GM21723 (cell line): ENCODE measurements around the gene APLF.
"Not testable (repeated sequence)": the region's sequence is repeated elsewhere in the genome, so short reads cannot be mapped to it uniquely, and the experiment has no call there.

Experiments
- ATAC-seq: cut with Tn5 transposase; IDR thresholded peaks from one replicate; pipeline ENCODE4 v1.9.1; 2021; ENCODE audit warnings: mild to moderate bottlenecking, moderate library complexity; ENCODE audit not compliant: unreplicated experiment

Gene APLF

DNA sequence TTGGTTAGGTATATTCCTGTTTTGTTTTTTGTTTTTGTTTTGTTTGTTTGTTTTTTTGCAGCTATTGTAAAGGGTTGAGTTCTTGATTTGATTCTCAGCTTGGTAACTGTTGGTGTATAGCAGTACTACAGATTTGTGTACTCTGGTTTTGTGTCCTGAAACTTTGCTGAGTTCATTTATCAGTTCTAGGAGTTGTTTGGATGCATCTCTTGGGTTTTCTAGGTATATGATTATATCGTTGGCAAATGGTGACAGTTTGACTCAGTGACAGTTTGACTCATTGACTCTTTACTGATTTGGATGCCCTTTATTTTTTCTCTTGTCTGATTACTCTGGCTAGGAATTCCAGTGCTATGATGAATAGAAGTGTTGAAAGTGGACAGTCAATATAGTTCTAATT is 53.7 kb downstream of the APLF start:
- ATAC-seq, result no peak

DNA sequence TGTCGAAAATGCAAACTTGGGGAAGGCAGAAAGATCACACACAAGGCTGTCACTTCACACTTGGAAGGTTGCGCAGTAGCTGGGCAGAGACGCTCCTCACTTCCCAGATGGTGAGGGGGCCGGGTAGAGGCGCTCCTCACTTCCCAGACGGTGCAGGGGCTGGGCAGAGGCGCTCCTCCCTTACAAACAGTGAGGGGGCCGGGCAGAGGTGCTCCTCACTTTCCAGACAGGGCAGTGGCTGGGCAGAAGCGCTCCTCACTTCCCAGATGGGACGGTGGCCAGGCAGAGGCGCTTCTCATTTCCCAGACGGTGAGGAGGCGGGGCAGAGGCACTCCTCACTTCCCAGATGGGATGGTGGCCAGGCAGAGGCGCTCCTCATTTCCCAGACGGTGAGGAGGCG is 59.6 kb downstream of the APLF start:
- ATAC-seq, result not testable (repeated sequence)

DNA sequence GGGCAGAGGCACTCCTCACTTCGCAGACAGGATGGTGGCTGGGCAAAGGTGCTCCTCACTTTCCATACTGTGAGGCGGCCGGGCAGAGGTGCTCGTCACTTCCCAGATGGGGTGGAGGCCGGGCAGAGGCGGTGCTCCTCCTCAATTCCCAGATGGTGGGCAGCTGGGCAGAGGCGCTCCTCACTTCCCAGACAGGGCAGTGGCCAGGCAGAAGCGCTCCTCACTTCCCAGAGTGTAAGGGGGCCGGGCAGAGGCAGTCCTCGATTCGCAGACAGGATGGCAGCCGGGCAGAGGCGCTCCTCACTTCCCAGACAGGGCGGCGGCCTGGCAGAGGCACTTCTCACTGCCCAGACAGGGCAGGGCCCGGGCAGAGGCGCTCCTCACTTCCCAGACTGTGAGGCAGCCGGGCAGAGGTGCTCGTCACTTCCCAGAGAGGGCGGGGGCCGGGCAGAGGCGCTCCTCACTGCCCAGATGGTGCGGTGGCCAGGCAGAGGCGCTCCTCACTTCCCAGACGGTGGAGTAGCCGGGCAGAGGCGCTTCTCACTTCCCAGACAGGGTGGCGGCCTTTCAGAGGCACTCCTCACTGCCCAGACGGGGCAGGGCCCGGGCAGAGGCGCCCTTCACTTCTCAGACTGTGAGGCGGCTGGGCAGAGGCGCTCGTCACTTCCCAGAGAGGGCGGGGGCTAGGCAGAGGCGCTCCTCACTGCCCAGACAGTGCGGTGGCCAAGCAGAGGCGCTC is 60.1 kb downstream of the APLF start:
- ATAC-seq, result not testable (repeated sequence)

DNA sequence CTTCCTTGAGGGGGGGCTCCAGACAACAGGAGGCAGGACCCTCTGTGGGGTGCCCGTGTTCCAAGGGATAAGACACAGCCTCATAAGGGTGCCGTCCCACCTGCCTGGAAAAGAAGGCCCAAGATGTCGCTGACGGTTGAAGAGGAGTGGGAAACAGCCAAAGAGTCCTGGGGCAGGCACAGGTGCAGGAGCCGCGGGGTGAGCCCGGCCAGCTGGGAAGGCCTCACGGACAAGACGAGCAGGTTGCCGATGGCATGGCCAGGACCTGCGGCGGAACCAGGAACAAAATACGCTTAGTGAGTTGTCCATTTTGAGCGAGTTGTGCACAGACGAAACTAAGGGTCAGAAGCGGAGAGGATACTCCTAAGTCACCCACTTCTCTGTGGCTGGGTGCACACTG is 61.8 kb downstream of the APLF start:
- ATAC-seq, result not testable (repeated sequence)

DNA sequence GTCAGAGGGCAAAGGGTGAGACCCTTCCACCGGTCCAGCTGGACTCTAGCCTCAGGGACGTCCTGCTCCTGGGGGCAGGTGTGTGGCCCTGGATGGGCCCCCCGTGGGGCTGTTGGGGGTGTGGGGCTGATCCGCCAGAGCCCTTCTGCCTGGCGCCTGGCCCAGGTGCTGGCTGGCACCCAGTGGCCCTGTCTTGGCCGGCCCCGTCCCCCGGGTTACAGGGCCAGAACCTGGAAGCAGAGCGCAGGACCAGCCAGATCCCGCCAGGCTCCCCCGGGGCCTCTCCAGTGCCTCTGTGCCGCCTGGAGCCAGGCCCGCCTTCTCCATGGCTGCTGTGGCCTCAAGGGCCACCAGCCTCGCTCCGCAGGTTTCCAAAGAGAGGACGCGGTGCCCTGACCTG is 62.3 kb downstream of the APLF start:
- not testable (repeated sequence) for ATAC-seq

DNA sequence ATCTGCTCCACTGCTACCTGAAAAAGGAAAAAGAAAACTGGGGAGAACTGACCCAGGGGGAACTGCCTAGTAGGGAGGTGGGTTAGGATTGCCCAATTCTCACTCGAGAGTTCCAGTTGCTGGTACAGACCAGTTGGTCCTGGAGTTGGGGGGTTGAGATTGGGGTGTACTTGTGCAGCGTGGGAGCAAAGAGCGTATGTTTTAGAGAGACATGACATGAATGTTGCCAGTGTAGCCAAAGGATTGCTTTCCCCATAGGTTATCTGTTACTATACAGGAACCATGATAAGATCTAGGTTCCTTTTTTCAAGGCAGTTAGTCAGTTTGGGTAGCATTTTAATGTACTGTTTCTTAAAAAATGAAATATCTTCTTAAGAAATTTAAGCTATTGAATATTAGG is 68.6 kb downstream of the APLF start:
- no peak for ATAC-seq

DNA sequence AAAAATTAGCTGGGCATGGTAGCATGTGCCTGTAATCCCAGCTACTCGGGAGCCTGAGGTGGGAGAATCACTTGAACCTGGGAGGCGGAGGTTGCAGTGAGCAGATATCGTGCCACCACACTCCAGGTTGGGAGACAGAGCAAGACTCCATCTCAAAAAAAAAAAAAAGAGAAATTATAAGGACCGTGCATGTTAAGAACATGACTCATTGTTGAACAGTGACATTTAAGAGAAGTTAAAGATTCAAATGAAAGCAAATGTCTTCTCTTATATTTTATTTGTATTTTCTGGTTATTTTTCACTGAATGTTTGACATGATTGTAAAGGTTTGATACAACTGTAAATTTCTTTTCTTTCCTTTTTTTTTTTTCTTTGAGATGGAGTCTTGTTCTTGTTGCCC is 69.6 kb downstream of the APLF start:
- no peak for ATAC-seq

DNA sequence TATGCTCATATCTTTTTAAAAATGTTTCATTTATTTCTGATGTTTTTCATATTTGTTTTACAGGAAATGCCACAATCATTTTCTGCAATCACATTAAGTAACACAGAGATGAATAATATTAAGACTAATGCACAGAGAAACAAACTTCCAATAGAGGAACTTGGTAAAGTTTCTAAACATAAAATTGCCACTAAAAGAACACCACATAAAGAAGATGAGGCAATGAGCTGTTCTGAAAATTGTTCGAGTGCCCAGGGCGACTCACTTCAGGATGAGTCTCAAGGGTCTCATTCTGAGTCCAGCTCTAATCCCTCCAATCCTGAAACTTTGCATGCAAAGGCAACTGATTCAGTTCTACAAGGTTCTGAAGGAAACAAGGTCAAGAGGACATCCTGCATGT is 70.4 kb downstream of the APLF start:
- no peak for ATAC-seq

DNA sequence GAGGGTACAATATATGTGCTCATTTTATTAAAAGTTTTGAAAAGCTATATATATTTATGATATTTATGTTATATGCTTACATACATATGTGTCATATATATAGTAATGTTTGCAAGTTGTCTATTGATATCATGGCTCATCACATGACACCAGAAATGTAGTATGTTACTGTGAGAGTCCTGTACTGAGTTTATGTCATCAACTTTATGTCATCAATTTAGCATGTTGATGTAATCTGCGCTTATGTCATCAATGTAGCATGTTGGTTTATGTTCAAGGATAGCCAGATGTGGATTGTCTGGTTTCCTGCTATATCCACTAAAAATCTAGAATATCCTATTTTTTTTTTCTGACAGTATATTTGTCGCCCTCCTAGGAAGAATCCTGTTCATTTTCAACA is 77.4 kb downstream of the APLF start:
- no peak for ATAC-seq

DNA sequence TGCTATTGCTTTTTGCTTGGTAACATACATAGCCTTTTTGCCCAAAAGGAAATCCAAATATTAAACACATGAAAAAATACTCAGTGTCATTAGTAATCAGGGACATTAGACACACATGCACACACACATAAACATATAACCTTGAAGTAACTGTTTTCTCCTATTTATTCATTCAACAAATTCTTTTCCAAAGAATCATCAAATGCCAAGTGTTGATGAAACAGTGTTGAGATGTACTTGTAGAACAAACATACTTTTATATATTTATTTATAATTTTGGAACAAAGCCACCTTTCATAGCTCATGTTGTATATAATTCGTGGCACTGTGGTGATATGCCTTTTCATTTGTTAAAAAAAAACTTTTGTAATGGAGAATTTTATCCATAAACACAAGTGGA is 81.0 kb downstream of the APLF start:
- no peak for ATAC-seq

DNA sequence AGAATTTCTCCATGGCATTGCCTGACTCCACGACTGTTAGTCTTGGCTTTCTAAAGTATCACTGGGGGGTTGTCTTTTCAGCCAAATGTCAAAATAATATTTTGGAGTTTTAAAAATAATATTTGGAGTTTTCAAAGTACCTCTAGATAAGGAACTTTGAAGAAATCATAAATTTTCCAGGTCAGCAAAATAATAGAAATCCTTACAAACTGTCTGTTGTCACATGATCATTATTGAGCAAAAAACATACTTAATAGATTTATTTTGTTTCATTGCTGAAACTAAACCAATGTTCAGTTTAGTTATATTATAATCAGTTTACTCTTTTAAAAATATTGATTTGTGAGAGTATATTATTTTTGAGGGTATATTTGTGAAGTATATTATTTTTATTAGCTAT is 85.7 kb downstream of the APLF start:
- no peak for ATAC-seq

DNA sequence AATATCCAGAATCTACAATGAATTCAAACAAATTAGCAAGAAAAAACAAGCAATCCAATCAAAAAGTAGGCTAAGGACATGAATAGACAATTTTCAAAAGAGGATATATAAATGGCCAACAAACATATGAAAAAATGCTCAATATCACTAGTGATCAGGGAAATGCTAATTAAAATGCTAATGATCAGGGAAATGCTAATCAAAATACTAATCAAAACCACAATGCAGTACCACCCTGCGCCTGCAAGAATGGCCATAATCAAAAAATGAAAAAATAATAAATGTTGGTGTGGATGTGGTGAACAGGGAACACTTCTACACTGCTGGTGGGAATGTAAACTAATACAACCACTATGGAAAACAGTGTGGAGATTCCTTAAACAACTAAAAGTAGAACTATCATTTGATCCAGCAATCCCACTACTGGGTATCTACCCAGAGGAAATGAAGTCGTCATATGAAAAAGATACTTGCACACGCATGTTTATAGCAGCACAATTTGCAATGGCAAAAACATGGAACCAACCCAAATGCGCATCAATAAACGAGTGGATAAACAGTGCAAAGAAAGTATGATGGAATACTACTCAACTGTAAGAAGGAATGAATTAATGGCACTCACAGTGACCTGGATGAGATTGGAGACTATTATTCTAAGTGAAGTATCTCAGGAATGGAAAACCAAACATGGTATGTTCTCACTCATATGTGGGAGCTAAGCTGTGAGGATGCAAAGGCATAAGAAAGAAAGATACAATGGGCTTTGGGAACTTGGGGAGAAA is 88.2 kb downstream of the APLF start:
- ATAC-seq, result not testable (repeated sequence)

DNA sequence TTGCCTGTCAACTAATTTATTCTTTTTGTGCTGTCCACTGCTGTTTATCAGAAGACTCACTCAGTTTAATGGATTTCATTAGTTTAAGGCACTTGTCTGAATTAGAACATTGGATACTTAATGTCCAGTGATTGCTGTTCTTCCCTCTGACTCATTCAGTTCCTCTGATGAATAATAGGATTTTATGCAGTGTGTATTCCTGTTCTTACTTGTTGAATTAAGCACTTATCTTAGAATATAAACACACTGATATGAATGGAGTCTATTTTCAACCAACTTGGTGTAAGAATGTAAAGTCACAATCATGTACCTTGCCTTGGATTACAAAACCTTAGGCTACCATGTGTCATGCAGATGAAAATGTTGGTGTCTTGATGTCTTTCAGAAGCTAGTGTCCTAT is 89.0 kb downstream of the APLF start:
- no peak for ATAC-seq

DNA sequence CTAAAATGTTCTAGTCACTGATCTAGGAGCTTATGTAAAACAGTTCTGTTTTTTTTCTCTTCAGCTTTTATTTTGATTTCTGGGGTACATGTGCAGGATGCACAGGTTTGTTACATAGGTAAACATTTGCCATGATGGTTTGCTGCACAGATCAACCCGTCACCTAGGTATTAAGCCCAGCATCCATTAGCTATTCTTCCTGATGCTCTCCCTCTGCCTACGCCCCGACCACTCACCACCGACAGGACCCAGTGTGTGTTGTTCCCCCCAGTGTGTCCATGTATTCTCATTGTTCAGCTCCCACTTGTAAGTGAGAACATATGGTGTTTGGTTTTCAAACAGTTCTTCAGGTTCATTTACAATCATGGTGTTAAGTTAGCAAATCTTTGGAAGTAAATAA is 91.2 kb downstream of the APLF start:
- no peak for ATAC-seq

DNA sequence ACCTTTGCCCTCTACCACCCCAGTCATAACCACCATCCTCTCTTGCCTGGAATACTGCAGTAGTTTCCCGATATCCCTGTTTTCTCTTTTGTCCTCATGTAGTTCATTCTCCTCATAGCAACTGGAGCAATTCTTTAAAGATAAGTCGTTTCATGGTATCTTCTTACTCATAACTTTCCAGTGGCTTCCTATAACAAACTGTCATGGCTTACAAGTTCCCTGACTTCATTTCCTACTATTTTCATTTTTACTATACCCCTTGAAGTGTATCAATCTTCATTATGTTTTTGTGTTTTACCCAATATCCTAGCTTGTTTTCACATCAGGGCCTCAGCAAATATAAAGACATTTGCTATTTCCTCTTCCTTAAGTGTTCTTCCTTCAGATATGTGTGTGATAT is 92.3 kb downstream of the APLF start:
- ATAC-seq, result no peak

DNA sequence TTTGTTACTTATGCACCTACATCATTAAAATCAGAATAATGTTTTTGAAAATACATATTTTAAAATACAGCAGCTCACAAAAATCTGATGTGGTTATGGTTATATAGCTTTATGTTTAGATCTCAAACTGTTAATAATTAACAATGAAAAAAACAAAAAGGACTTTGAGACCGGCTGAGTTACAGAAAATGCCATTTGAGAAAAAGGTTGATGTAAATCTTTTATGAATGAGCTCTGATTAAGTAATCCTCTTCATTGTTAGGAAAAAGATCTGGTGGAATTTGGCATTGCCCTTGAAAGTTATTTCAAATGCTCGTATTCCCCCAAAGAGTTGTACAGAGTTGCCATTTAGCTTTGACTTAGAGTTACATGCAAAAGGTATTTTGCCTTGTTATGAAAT is 93.2 kb downstream of the APLF start:
- no peak for ATAC-seq

DNA sequence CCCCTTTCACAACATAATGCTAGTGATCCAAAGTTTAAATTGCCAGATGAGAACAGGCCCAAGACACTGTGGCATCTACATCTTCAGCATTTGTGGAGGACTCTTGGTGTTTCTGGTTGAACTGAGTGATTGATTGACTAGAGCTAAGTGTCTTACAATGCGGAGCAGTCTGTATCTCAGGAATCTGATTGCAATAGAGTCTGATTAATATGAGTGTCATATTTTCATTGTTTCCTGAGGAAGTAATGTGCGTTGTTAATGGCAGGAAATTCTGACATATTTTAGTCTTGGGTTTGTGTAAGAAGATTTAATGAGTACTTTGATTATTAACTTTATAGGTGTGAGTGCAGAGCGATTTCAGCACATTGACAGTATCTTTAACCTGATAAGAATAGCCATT is 94.0 kb downstream of the APLF start:
- ATAC-seq, result no peak

DNA sequence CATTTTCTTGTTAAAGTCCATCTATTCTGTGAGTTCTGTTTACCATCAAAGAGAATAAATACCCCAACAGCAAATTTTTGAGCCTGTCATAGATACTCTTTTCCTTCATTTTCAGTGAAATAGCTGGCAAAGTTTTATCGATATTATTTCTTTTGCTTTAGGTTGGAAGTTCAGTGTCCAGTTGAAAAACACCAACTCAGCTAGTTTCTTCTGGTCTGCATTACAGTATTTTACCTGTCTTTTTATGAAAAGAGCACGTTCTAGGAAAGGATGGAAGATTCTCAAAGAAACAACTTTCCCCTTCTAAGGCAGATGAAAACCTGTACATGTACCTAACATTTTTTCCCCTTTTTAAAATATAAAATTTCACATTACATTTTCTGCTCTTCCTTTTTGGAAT is 95.5 kb downstream of the APLF start:
- no peak for ATAC-seq

DNA sequence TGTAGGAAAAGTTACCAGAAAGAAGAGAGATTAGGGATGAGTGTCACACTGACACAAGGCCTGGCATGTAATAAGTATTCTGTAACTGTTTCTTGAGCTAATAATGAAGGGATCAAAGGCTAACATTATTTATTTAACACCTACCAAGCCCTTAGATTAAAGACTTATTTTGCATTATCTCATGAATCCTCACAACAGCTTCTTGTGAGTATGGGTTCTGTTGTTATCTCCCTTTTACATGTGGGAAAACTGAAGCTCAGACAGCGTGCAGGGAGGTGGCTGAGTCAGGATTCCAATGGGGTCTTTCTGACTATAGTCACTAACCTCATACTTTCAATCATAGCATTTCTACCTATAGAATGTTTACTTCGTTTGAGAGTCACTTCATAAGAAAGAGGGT is 97.0 kb downstream of the APLF start:
- ATAC-seq, result no peak

DNA sequence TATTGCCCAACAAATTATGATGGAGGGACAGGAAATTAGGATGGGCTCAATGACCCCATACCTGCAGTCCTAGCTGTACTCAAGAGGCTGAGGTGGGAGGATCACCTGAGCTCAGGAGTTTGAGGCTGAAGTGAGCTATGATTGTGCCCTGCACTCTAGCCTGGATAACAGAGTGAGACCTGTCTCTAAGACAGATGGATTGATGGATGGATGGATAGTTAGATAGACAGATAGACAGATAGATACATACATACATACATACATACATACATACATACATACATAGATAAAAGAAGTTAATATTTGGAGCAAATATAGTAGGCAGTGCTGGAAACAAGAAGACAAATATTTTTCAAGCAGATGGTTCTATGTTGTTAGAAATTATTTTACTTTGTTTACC is 97.9 kb downstream of the APLF start:
- no peak for ATAC-seq

DNA sequence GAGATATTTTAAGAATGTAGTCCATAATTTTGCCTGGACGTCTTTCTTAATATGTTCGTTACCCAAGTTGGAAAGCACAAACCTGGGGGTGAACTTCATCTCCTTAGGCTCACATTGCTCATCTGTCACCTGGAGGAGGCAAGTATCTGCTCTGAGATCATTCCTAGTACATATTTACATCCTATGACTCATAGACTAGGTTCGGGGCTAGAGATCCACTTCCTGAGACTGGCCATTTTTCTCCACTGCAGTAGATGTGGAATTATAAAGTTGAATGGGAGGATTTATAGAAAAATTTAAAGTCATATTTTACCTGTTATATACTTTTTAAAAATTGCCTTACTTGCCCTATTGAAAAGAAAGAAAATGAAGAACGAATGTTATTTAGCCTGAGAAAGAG is 98.5 kb downstream of the APLF start:
- no peak for ATAC-seq

DNA sequence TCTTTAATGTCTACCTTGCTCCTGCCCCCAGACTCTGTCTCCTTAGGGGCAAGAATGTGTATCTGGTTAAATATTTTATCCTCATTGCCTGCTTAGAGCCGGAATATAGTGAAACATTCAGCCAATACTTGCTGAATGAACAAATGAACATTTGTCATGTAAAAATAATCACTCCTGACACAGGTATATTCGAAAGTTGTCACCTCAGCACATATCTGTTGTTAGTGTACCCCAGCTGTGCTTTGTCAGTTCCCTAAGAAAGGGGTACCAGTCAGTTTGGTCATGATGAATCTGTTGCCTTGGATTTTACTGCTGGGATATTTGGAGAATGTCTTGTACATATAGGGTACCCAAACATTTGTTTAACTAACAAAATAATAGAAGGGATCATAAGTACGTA is 99.0 kb downstream of the APLF start:
- ATAC-seq, result no peak

DNA sequence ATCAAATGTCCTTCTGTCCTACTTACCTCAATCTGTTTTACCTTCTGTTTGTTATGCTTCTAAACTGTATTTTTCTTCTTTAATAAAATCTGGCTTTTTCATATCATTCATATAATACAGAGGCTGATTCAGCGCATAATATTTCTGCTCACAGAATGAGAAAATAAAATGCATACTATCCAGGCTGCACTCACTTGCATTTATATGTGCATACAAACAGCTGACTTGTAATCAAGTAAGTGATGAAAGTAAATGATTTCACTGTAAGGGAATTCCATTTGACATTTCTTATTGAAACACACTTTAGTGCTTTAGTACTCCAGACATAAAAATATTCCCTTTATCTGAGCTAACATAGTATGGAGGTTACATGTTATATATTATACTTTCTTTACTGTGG is 100.7 kb downstream of the APLF start:
- ATAC-seq, result no peak
